Upper lobe of left lung (tissue), 4 donors: ENCODE measurements around the gene PCDHGA11.
"Not testable (repeated sequence)": the region's sequence is repeated elsewhere in the genome, so short reads cannot be mapped to it uniquely, and the experiment has no call there.

Experiments used
- EP300 ChIP-seq, 4 donors: sonication (generic); formaldehyde crosslinking; IDR thresholded peaks; one replicate each; pipeline ENCODE4 v1.5.1; 2017; ENCODE audit warnings: antibody characterized with exemption in 4 of 4, control low read depth in 2 of 4
- POLR2A ChIP-seq, 4 donors: fragments of 450-650 bp; IDR thresholded peaks; one replicate each; pipeline ENCODE4 v1.5.1; 2016 to 2017; ENCODE audit warnings: antibody characterized with exemption in 4 of 4, mild to moderate bottlenecking in 2 of 4
- TF ChIP-seq, protein P1 (sequence below), 6 experiments: fragments of 450-650 bp in 4 of 6; fragments of 200-600 bp in 2 of 6; sonication (generic) in 2 of 6; IDR thresholded peaks; one replicate each; pipeline ENCODE4 v1.5.1; 2016 to 2019; ENCODE audit warnings: antibody characterized with exemption in 6 of 6

DNA sequence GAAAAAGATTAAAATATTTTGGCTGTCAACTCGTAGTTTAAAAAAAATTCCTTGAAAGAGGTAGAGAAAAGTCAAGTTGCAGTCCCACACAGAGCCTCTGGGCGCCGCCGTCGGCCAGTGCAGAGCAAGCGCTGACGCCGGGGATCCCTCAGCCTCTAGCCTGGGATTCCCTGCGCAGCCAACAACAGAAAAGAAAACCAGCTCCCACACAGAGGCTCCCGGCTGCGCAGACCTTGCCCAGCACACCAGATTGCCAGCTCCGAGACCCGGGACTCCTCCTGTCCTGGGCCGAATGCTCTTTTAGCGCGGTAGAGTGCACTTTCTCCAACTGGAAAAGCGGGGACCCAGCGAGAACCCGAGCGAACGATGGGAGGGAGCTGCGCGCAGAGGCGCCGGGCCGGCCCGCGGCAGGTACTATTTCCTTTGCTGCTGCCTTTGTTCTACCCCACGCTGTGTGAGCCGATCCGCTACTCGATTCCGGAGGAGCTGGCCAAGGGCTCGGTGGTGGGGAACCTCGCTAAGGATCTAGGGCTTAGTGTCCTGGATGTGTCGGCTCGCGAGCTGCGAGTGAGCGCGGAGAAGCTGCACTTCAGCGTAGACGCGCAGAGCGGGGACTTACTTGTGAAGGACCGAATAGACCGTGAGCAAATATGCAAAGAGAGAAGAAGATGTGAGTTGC is 3.2 kb upstream of the PCDHGA11 start, which contains the start of gene PCDHGB7:
- TF ChIP-seq, protein P1, sequence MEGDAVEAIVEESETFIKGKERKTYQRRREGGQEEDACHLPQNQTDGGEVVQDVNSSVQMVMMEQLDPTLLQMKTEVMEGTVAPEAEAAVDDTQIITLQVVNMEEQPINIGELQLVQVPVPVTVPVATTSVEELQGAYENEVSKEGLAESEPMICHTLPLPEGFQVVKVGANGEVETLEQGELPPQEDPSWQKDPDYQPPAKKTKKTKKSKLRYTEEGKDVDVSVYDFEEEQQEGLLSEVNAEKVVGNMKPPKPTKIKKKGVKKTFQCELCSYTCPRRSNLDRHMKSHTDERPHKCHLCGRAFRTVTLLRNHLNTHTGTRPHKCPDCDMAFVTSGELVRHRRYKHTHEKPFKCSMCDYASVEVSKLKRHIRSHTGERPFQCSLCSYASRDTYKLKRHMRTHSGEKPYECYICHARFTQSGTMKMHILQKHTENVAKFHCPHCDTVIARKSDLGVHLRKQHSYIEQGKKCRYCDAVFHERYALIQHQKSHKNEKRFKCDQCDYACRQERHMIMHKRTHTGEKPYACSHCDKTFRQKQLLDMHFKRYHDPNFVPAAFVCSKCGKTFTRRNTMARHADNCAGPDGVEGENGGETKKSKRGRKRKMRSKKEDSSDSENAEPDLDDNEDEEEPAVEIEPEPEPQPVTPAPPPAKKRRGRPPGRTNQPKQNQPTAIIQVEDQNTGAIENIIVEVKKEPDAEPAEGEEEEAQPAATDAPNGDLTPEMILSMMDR (IDR thresholded peaks at IDR 0.05), result peak; percentile 50 to 66 (median 60)
- not testable (repeated sequence) for TF ChIP-seq POLR2A, EP300 (IDR thresholded peaks at IDR 0.05)
